ENCODE data around the gene SLC4A1AP. TPM values are rescaled to one million over a fixed set of nuclear protein-coding genes. Genes with fewer than 3 reads are reported as not detected.

SLC4A1AP gene, protein sequence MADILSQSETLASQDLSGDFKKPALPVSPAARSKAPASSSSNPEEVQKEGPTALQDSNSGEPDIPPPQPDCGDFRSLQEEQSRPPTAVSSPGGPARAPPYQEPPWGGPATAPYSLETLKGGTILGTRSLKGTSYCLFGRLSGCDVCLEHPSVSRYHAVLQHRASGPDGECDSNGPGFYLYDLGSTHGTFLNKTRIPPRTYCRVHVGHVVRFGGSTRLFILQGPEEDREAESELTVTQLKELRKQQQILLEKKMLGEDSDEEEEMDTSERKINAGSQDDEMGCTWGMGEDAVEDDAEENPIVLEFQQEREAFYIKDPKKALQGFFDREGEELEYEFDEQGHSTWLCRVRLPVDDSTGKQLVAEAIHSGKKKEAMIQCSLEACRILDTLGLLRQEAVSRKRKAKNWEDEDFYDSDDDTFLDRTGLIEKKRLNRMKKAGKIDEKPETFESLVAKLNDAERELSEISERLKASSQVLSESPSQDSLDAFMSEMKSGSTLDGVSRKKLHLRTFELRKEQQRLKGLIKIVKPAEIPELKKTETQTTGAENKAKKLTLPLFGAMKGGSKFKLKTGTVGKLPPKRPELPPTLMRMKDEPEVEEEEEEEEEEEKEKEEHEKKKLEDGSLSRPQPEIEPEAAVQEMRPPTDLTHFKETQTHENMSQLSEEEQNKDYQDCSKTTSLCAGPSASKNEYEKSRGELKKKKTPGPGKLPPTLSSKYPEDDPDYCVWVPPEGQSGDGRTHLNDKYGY
- 14.0 and 17.3 TPM in 2 replicates for total RNA-seq

DNA sequence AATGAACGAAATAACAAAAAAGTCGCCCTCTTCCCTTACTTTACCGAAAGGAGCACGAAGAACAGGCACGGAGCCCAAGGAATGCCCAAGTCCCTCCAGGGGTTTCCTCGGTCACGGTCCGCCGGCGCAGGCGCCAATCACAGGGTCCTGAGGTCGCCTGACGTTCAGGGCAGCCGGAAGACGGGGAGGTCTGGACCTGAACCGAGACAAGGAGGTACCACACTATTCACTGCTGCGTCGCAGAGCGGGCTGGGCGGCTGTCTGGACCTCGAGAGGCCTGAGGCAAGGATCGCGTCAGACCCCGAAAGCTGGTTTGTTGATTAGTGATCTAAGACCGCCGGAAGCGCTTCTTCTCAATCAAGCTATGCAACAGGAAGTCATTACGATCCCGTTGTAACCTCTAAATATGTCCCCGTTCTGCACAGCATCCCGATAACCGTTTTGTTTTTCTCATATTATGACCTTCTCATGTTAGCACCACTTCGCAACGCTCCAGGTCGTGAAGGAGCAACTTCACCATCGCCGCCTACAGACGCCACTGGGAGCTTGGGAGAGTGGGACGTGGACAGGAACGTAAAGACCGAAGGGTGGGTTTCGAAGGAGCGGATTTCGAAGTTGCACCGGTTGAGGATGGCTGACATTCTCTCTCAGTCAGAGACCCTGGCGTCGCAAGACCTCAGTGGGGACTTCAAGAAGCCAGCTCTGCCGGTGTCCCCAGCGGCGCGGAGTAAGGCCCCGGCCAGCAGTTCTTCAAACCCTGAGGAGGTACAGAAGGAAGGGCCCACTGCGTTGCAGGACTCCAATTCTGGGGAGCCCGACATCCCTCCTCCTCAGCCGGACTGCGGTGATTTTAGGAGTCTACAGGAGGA, at the start of gene SLC4A1AP, which contains the start of gene SUPT7L:
Gene SLC4A1AP (plus strand): TSS at position 605 of the 869 bp plus-strand sequence. CDS start 26 bp downstream, at position 631.
Gene SUPT7L (minus strand): TSS at position 330 of the 869 bp plus-strand sequence. CDS start 1,422 bp downstream, outside the sequence.

DNA sequence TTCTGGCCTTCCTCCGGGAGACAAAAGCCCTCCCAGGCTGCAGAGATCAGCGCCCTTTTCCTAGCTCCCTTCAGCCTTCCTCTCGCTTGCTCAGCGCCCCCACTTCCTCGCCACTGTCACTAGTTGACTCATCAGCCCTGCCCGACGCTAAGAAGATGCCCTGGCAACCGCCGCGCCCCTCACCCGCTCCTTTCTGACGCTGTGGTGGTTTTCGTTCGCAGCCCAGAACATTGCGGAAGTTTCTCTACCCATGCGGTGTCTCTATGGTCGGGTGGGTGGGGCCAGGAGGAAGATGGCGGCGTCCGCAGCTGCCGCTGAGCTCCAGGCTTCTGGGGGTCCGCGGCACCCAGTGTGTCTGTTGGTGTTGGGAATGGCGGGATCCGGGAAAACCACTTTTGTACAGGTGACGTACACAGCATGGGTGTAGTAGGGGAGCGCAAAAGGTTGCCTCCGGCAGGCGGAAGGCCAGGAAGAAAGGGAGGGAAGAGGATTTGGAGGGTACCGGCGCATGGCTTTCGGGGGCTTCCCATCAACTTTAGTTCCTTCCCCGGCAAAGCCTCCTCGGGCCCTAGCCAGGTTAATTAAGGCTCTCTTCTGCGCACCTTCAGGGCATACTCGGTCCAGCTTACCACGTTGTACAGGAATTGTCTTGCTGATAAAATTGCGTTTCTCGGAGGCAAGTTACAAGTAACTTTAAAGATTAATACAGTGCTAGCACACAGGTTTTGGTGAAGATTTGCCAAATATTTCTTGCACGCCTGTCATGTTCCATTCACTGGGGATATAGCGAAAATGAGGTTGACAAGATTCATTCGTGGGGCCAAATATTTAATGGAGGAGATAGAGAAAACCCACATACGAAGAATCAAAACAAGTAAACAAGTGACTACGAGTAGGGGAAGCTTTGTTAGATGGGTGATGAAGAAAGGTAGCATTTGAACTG, 34.7 kb upstream of the SLC4A1AP start, which contains the start of the genes CCDC121 and GPN1:
Gene CCDC121 (minus strand): TSS at position 246 of the 943 bp plus-strand sequence. CDS start 1,213 bp downstream, outside the sequence.
Gene GPN1 (plus strand): TSS at position 284 of the 943 bp plus-strand sequence. CDS start 9 bp downstream, at position 293.

Other genes with a start within 250 kb of the SLC4A1AP start
- 79.3 and 91.0 TPM in 2 replicates for gene NRBP1, start 235.3 kb upstream of the SLC4A1AP start, total RNA-seq
- 5.2 TPM in 1 of 2 replicates, not detected in the other for gene KRTCAP3, start 221.5 kb upstream of the SLC4A1AP start, total RNA-seq
- 13.5 and 20.7 TPM in 2 replicates for gene IFT172, start 174.1 kb upstream of the SLC4A1AP start, total RNA-seq
- gene FNDC4, start 168.7 kb upstream of the SLC4A1AP start, total RNA-seq = 15.2 and 17.4 TPM in 2 replicates
- gene GCKR, start 167.1 kb upstream of the SLC4A1AP start, total RNA-seq = 0.12 TPM in 1 of 2 replicates, not detected in the other
- gene ZNF512, start 80.8 kb upstream of the SLC4A1AP start, total RNA-seq = 18.4 and 19.6 TPM in 2 replicates
- gene CCDC121, start 34.9 kb upstream of the SLC4A1AP start, total RNA-seq = 2.6 and 4.2 TPM in 2 replicates
- gene GPN1, start 34.8 kb upstream of the SLC4A1AP start, total RNA-seq = 26.4 and 29.9 TPM in 2 replicates
- gene SUPT7L, start 275 bp upstream of the SLC4A1AP start, total RNA-seq = 14.0 and 20.8 TPM in 2 replicates
- 88.4 and 107 TPM in 2 replicates for gene MRPL33, start 107.8 kb downstream of the SLC4A1AP start, total RNA-seq
- gene RBKS, start 226.5 kb downstream of the SLC4A1AP start, total RNA-seq = 1.6 and 1.7 TPM in 2 replicates
- 21.1 and 31.2 TPM in 2 replicates for gene BABAM2, start 226.8 kb downstream of the SLC4A1AP start, total RNA-seq

Measured in pericardium fibroblast (primary cell).